GM19452 (cell line): ENCODE data around the gene DNAJC11.

Source experiments
- ATAC-seq: cut with Tn5 transposase; IDR thresholded peaks from one replicate; pipeline ENCODE4 v1.9.1; 2021; ENCODE audit not compliant: unreplicated experiment

DNAJC11 gene

GRCh38 chr1:6587261-6588005 is 114.2 kb downstream of the DNAJC11 start:
- ATAC-seq = no peak

- no peak for ATAC-seq
Measured at GRCh38 chr1:6586404-6586816, 115.2 kb downstream of the DNAJC11 start.

DNA sequence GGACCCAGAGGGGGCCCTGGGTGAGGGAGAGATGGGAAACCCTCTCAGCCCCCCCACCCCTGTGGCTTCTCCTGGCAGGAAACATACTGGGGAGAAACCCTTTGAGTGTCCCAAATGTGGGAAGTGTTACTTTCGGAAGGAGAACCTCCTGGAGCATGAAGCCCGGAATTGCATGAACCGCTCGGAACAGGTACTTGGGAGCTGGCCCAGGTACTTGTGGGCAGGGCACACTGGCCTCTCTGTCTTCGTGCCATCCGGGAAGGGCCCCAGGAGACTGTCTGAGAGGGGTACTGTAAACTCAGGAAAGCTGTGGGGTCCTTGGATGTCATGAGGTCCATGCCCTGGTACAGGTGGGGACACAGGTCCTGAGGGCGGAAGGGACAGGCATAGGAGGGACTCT is 115.8 kb downstream of the DNAJC11 start:
- ATAC-seq = no peak

DNA sequence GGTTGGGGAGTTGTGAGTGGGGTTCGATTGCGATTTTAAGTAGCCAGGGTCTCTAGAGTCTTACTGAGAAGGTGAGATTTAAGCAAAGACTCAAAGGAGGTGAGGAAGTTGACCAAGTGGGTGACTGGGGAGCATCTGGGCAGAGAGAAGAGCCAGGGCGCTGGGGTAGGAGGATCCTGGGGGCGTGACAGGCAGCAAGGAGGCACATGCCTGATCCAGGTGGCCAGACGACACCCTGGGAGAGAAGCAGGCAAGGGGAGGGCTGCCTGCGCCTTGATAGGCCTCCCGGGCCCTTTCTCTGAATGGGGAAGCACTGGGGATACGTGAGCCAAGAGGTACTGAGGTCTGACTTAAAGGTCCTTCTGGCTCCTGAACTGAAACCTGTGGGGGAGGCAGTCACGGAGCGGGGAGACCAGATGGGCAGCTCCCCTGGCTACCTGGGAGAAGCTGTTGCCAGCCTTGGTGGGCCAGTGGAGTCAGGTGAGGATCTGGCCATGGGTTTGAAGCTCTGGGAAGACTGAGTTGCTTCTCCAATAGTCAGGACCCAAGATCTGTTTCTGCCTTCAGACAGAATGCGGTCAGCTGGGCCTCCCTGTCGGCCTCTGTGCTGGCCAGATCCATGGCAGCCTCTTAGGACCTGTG is 116.4 kb downstream of the DNAJC11 start:
- ATAC-seq = no peak
